Heart left ventricle (tissue), 13 donors: ENCODE data around the gene TMPRSS4.

Experiments used
- CTCF ChIP-seq, 12 donors: fragments of 200-600 bp; sonication (generic) in 4 of 12; IDR thresholded peaks; one replicate each; pipeline versions ENCODE4 v1.5.0 to v1.8.0; 2018 to 2022; ENCODE audit warnings: antibody characterized with exemption in 12 of 12, mild to moderate bottlenecking in 5 of 12
- POLR2A ChIP-seq, 2 donors: fragments of 450-650 bp; IDR thresholded peaks; one replicate each; pipeline ENCODE4 v1.6.1; 2017; ENCODE audit warnings: antibody characterized with exemption in 2 of 2, mild to moderate bottlenecking in 2 of 2, moderate library complexity in 2 of 2
- donor health status: ischemic (EF 13 %, LVEDD 7.1; RV severe dilation, severe dysfunction).
- donor health status: DM: no; HTN: yes; CAD: no.
- donor health status: DM: no; HTN: no; CAD: no.
- donor health status: ischemic (EF 25% LVEDD 6.9; RV normal size, moderate dysfunction).
- donor health status: ischemic (EF 25% LVEDD 5.7; RV mildly dilated, moderate dysfunction).
- donor health status: ischemic (EF 35%, LVEDD 5.7; RV mildly dilated, moderate dysfunction).
- donor health status: nonischemic (EF 11% LVEDD 7.7; RV severe dilation, severe dysfunction).
- donor health status: DM: yes; HTN: yes; CAD: no.
- donor health status: PGD.
- donor health status: ischemic (EF 29% LVEDD 5.4; RV normal size, mild dysfunction).
- donor health status: nonischemic (EF 23%, LVEDD 6.1; RV moderate dilation, normal function).

GRCh38 chr11:118168316-118168715 is 91.4 kb downstream of the TMPRSS4 start:
- TF ChIP-seq POLR2A (IDR thresholded peaks at IDR 0.05) (no peak), CTCF (IDR thresholded peaks at IDR 0.05) (no peak)
